GM23338 (cell line): Measurements from ENCODE around the gene APOB. TPM values are rescaled to one million over a fixed set of nuclear protein-coding genes. Genes with fewer than 3 reads are reported as not detected.

Source experiments
- ATAC-seq: fragments of 200-7000 bp; cut with Tn5 transposase; 3 replicates; pipeline ENCODE4 v1.9.1; 2020
- DNase-seq: peaks from one replicate; pipeline ENCODE4 v3.0.0-alpha.2; 2015; ENCODE audit warnings: low spot score
- H2AFZ ChIP-seq: fragments of 200-600 bp; sonication (generic); 2 replicates; pipeline ENCODE4 v1.8.0; 2016; ENCODE audit warnings: antibody characterized with exemption, mild to moderate bottlenecking, moderate library complexity
- H3F3A ChIP-seq: fragments of 200-600 bp; sonication (generic); replicated peaks from 2 replicates; pipeline ENCODE4 v1.8.0; 2017; ENCODE audit warnings: antibody characterized with exemption, mixed run types, low read depth
- H3K27ac ChIP-seq: fragments of 200-600 bp; sonication (generic); 2 replicates; pipeline ENCODE4 v1.6.1; 2016; ENCODE audit warnings: low read depth
- H3K27me3 ChIP-seq: fragments of 200-600 bp; sonication (generic); 2 replicates; pipeline ENCODE4 v1.8.0; 2016; ENCODE audit warnings: mild to moderate bottlenecking, mixed run types, moderate library complexity; ENCODE audit not compliant: insufficient read depth
- H3K36me3 ChIP-seq: fragments of 200-600 bp; sonication (generic); 2 replicates; pipeline ENCODE4 v1.8.0; 2016; ENCODE audit warnings: mild to moderate bottlenecking; ENCODE audit not compliant: insufficient read depth
- H3K4me1 ChIP-seq: fragments of 200-600 bp; sonication (generic); 2 replicates; pipeline ENCODE4 v1.8.0; 2016; ENCODE audit warnings: mild to moderate bottlenecking, moderate library complexity; ENCODE audit not compliant: insufficient read depth
- H3K4me2 ChIP-seq: fragments of 200-600 bp; sonication (generic); 2 replicates; pipeline ENCODE4 v1.7.1; 2017; ENCODE audit warnings: mixed run types
- H3K4me3 ChIP-seq: fragments of 200-600 bp; sonication (generic); 2 replicates; pipeline ENCODE4 v1.6.1; 2016; ENCODE audit warnings: mixed run types
- H3K79me2 ChIP-seq: fragments of 200-600 bp; sonication (generic); replicated peaks from 2 replicates; pipeline ENCODE4 v1.8.0; 2017; ENCODE audit warnings: mild to moderate bottlenecking; ENCODE audit not compliant: insufficient read depth
- H3K9me2 ChIP-seq: fragments of 200-600 bp; sonication (generic); 2 replicates; pipeline ENCODE4 v1.8.0; 2017; ENCODE audit not compliant: insufficient read depth
- H4K20me1 ChIP-seq: fragments of 200-600 bp; sonication (generic); replicated peaks from 2 replicates; pipeline ENCODE4 v1.8.0; 2017; ENCODE audit warnings: mild to moderate bottlenecking; ENCODE audit not compliant: insufficient read depth
- H3K27ac Mint-ChIP-seq: 2 replicates; pipeline ENCODE4 v1.8.0; 2020; ENCODE audit warnings: inconsistent platforms, mild to moderate bottlenecking, moderate library complexity, mixed read lengths
- H3K27me3 Mint-ChIP-seq: 3 replicates; pipeline ENCODE4 v1.8.0; 2022; ENCODE audit warnings: low read depth, mild to moderate bottlenecking, moderate library complexity, mixed read lengths, inconsistent platforms; ENCODE audit not compliant: insufficient read depth, poor library complexity
- H3K36me3 Mint-ChIP-seq: 3 replicates; pipeline ENCODE4 v1.8.0; 2021; ENCODE audit warnings: low read depth, mild to moderate bottlenecking, inconsistent platforms, moderate library complexity, mixed read lengths
- H3K4me1 Mint-ChIP-seq: 3 replicates; pipeline ENCODE4 v1.8.0; 2020; ENCODE audit warnings: mild to moderate bottlenecking, inconsistent platforms, mixed read lengths
- H3K4me3 Mint-ChIP-seq: 3 replicates; pipeline ENCODE4 v1.8.0; 2021; ENCODE audit warnings: moderate library complexity, mild to moderate bottlenecking, inconsistent platforms, mixed read lengths
- H3K9me3 Mint-ChIP-seq: 3 replicates; pipeline ENCODE4 v1.8.0; 2020; ENCODE audit warnings: moderate library complexity, mild to moderate bottlenecking, inconsistent platforms, mixed read lengths
- CREB1 ChIP-seq: fragments of 250-450 bp; sonication (Bioruptor Pico); IDR thresholded peaks from 2 replicates; pipeline ENCODE4 v1.5.0; 2020; ENCODE audit warnings: low read depth, mild to moderate bottlenecking, moderate library complexity
- EZH2 ChIP-seq: fragments of 200-600 bp; sonication (generic); IDR thresholded peaks from one replicate; pipeline ENCODE4 v1.8.0; 2017; ENCODE audit warnings: antibody characterized with exemption, mild to moderate bottlenecking, low read depth; ENCODE audit not compliant: unreplicated experiment
- EZH2phosphoT487 ChIP-seq: fragments of 200-600 bp; sonication (generic); IDR thresholded peaks from one replicate; pipeline ENCODE4 v1.8.1; 2018; ENCODE audit warnings: antibody characterized with exemption; ENCODE audit not compliant: unreplicated experiment
- JUNB ChIP-seq: IDR thresholded peaks from one replicate; pipeline ENCODE4 v1.6.1; 2016; ENCODE audit warnings: antibody characterized with exemption; ENCODE audit not compliant: unreplicated experiment
- NANOG ChIP-seq: IDR thresholded peaks from 2 replicates; pipeline ENCODE4 v1.6.1; 2016; ENCODE audit warnings: antibody characterized with exemption, borderline replicate concordance
- POLR2AphosphoS5 ChIP-seq: IDR thresholded peaks from 2 replicates; pipeline ENCODE4 v1.6.1; 2016; ENCODE audit warnings: antibody characterized with exemption, low read depth
- STAT1 ChIP-seq: IDR thresholded peaks from one replicate; pipeline ENCODE4 v1.6.1; 2016; ENCODE audit warnings: antibody characterized with exemption; ENCODE audit not compliant: unreplicated experiment
- ZNF114 ChIP-seq: fragments of 250-450 bp; sonication (Bioruptor Pico); IDR thresholded peaks from 2 replicates; pipeline ENCODE4 v1.5.0; 2020; ENCODE audit warnings: mild to moderate bottlenecking, moderate library complexity
- ZNF331 ChIP-seq: fragments of 250-450 bp; sonication (Bioruptor Pico); IDR thresholded peaks from 2 replicates; pipeline ENCODE4 v1.5.0; 2020; ENCODE audit warnings: low read depth, mild to moderate bottlenecking, moderate library complexity
- polyA plus RNA-seq: library from polyadenylated mRNA; unstranded; fragments of >200 nt; fragmentation: Nextera tagmentation; extraction: Ambion mirVana; gene quantifications from 2 replicates; pipeline ENCODE4 v1.2.1, GENCODE V29; 2016
- total RNA-seq: library from RNA; depleted of rRNA; stranded (reverse); fragments of >200 nt; shearing (Covaris generic); gene quantifications from 2 replicates; pipeline ENCODE4 v1.2.3, GENCODE V29; 2014
- TF ChIP-seq, protein P1 (sequence below): IDR thresholded peaks from one replicate; pipeline ENCODE4 v1.6.1; 2018; ENCODE audit warnings: antibody characterized with exemption; ENCODE audit not compliant: unreplicated experiment
- TF ChIP-seq, protein P2 (sequence below), 2 experiments: fragments of 200-600 bp in 1 of 2; sonication (generic) in 1 of 2; conservative IDR thresholded peaks; 2 replicates each; pipeline versions ENCODE4 v1.5.1 to v1.6.1; 2016 to 2017; ENCODE audit warnings: antibody characterized with exemption in 2 of 2, low read depth in 2 of 2, mild to moderate bottlenecking in 2 of 2, moderate library complexity in 1 of 2
- TF ChIP-seq, protein P3 (sequence below): fragments of 250-450 bp; sonication (Bioruptor Pico); IDR thresholded peaks from 2 replicates; pipeline ENCODE4 v1.5.0; 2020; ENCODE audit warnings: mild to moderate bottlenecking, moderate library complexity
- TF ChIP-seq, protein P4 (sequence below): IDR thresholded peaks from 2 replicates; pipeline ENCODE4 v1.6.1; 2016; ENCODE audit warnings: antibody characterized with exemption

APOB gene
- total and polyA plus RNA-seq, 2 experiments from 2014 or later, result 0.08 to 0.56 TPM

DNA sequence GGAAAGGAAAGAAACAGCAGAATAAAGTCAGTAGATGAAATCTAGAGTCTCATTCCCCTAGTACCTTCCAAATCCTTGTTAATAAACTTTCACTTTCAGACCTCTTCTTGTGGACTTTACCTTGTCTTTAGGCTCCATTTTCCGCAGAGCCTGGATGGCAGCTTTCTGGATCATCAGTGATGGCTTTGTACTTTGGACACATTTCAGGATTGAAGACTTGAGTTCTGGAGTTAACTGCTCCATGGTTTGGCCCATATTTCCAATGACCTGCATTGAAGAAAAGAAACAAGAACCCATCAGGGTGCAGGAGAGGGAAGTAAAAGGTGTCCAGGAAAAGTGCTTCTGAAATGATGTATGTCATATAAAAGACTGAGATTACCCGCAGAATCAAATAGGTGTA, 14.4 kb downstream of the APOB start:
- Histone ChIP-seq H3K27me3 (no peaks in the 10 kb centered on the region), H3K4me2 (no peak overlapping the region), H3K4me3 (no peak overlapping the region), H3F3A (no peaks in the 10 kb centered on the region), H3K36me3 (no peaks in the 10 kb centered on the region), H3K27ac (no peak overlapping the region), H3K79me2 (no peaks in the 10 kb centered on the region), H4K20me1 (no peaks in the 10 kb centered on the region), H2AFZ (no peak overlapping the region), H3K9me2 (0 out of 2 replicates have a peak, but pooled peaks cover 5% of the 10 kb centered on the region), H3K4me1 (no peaks in the 10 kb centered on the region)
- Mint-ChIP-seq H3K4me3 (no peak overlapping the region), H3K27me3 (peaks cover 2% of the 10 kb centered on the region), H3K9me3 (no peaks in the 10 kb centered on the region), H3K36me3 (no peaks in the 10 kb centered on the region), H3K27ac (no peak overlapping the region), H3K4me1 (no peaks in the 10 kb centered on the region)
- ATAC-seq (no peak), DNase-seq (no peak)
- TF ChIP-seq EZH2 (no peak), CREB1 (CRISPR knock-in tag) (no peak), ZNF331 (CRISPR knock-in tag) (no peak), NANOG (no peak), STAT1 (no peak), POLR2AphosphoS5 (no peak), JUNB (no peak), ZNF114 (CRISPR knock-in tag) (no peak), EZH2phosphoT487 (no peak)
- TF ChIP-seq, protein P1, sequence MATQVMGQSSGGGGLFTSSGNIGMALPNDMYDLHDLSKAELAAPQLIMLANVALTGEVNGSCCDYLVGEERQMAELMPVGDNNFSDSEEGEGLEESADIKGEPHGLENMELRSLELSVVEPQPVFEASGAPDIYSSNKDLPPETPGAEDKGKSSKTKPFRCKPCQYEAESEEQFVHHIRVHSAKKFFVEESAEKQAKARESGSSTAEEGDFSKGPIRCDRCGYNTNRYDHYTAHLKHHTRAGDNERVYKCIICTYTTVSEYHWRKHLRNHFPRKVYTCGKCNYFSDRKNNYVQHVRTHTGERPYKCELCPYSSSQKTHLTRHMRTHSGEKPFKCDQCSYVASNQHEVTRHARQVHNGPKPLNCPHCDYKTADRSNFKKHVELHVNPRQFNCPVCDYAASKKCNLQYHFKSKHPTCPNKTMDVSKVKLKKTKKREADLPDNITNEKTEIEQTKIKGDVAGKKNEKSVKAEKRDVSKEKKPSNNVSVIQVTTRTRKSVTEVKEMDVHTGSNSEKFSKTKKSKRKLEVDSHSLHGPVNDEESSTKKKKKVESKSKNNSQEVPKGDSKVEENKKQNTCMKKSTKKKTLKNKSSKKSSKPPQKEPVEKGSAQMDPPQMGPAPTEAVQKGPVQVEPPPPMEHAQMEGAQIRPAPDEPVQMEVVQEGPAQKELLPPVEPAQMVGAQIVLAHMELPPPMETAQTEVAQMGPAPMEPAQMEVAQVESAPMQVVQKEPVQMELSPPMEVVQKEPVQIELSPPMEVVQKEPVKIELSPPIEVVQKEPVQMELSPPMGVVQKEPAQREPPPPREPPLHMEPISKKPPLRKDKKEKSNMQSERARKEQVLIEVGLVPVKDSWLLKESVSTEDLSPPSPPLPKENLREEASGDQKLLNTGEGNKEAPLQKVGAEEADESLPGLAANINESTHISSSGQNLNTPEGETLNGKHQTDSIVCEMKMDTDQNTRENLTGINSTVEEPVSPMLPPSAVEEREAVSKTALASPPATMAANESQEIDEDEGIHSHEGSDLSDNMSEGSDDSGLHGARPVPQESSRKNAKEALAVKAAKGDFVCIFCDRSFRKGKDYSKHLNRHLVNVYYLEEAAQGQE, result no peak
- TF ChIP-seq, protein P2, sequence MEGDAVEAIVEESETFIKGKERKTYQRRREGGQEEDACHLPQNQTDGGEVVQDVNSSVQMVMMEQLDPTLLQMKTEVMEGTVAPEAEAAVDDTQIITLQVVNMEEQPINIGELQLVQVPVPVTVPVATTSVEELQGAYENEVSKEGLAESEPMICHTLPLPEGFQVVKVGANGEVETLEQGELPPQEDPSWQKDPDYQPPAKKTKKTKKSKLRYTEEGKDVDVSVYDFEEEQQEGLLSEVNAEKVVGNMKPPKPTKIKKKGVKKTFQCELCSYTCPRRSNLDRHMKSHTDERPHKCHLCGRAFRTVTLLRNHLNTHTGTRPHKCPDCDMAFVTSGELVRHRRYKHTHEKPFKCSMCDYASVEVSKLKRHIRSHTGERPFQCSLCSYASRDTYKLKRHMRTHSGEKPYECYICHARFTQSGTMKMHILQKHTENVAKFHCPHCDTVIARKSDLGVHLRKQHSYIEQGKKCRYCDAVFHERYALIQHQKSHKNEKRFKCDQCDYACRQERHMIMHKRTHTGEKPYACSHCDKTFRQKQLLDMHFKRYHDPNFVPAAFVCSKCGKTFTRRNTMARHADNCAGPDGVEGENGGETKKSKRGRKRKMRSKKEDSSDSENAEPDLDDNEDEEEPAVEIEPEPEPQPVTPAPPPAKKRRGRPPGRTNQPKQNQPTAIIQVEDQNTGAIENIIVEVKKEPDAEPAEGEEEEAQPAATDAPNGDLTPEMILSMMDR (conservative IDR thresholded peaks at IDR 0.05; ENCODE audit: low read depth in 2 of 2), result no peak
- TF ChIP-seq, protein P3, sequence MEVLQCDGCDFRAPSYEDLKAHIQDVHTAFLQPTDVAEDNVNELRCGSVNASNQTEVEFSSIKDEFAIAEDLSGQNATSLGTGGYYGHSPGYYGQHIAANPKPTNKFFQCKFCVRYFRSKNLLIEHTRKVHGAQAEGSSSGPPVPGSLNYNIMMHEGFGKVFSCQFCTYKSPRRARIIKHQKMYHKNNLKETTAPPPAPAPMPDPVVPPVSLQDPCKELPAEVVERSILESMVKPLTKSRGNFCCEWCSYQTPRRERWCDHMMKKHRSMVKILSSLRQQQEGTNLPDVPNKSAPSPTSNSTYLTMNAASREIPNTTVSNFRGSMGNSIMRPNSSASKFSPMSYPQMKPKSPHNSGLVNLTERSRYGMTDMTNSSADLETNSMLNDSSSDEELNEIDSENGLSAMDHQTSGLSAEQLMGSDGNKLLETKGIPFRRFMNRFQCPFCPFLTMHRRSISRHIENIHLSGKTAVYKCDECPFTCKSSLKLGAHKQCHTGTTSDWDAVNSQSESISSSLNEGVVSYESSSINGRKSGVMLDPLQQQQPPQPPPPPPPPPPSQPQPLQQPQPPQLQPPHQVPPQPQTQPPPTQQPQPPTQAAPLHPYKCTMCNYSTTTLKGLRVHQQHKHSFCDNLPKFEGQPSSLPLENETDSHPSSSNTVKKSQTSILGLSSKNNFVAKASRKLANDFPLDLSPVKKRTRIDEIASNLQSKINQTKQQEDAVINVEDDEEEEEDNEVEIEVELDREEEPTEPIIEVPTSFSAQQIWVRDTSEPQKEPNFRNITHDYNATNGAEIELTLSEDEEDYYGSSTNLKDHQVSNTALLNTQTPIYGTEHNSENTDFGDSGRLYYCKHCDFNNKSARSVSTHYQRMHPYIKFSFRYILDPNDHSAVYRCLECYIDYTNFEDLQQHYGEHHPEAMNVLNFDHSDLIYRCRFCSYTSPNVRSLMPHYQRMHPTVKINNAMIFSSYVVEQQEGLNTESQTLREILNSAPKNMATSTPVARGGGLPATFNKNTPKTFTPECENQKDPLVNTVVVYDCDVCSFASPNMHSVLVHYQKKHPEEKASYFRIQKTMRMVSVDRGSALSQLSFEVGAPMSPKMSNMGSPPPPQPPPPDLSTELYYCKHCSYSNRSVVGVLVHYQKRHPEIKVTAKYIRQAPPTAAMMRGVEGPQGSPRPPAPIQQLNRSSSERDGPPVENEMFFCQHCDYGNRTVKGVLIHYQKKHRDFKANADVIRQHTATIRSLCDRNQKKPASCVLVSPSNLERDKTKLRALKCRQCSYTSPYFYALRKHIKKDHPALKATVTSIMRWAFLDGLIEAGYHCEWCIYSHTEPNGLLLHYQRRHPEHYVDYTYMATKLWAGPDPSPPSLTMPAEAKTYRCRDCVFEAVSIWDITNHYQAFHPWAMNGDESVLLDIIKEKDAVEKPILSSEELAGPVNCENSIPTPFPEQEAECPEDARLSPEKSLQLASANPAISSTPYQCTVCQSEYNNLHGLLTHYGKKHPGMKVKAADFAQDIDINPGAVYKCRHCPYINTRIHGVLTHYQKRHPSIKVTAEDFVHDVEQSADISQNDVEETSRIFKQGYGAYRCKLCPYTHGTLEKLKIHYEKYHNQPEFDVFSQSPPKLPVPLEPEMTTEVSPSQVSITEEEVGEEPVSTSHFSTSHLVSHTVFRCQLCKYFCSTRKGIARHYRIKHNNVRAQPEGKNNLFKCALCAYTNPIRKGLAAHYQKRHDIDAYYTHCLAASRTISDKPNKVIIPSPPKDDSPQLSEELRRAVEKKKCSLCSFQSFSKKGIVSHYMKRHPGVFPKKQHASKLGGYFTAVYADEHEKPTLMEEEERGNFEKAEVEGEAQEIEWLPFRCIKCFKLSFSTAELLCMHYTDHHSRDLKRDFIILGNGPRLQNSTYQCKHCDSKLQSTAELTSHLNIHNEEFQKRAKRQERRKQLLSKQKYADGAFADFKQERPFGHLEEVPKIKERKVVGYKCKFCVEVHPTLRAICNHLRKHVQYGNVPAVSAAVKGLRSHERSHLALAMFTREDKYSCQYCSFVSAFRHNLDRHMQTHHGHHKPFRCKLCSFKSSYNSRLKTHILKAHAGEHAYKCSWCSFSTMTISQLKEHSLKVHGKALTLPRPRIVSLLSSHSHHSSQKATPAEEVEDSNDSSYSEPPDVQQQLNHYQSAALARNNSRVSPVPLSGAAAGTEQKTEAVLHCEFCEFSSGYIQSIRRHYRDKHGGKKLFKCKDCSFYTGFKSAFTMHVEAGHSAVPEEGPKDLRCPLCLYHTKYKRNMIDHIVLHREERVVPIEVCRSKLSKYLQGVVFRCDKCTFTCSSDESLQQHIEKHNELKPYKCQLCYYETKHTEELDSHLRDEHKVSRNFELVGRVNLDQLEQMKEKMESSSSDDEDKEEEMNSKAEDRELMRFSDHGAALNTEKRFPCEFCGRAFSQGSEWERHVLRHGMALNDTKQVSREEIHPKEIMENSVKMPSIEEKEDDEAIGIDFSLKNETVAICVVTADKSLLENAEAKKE, result no peak
- TF ChIP-seq, protein P4, sequence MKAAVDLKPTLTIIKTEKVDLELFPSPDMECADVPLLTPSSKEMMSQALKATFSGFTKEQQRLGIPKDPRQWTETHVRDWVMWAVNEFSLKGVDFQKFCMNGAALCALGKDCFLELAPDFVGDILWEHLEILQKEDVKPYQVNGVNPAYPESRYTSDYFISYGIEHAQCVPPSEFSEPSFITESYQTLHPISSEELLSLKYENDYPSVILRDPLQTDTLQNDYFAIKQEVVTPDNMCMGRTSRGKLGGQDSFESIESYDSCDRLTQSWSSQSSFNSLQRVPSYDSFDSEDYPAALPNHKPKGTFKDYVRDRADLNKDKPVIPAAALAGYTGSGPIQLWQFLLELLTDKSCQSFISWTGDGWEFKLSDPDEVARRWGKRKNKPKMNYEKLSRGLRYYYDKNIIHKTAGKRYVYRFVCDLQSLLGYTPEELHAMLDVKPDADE, result no peak
